ENCODE measurements around the gene OR2J1.

GRCh38 chr6:29082457-29082856 is 16.8 kb upstream of the OR2J1 start:
- TF ChIP-seq SRSF1 (IDR thresholded peaks at IDR 0.05; ENCODE audit: low read depth, low read length) = no peak
- TF ChIP-seq BHLHE40 (IDR thresholded peaks at IDR 0.05; ENCODE audit: low read length) = no peak

All from K562 (cell line).